HCT116 (cell line): ENCODE data around the gene GPR12. TPM values are rescaled to one million over a fixed set of nuclear protein-coding genes. Genes with fewer than 3 reads are reported as not detected.

Source experiments
- ATAC-seq: fragments of 200-7000 bp; cut with Tn5 transposase; 2 replicates; pipeline ENCODE4 v1.9.1; 2020; ENCODE audit warnings: mild to moderate bottlenecking, moderate library complexity
- BruUV-seq: library from RNA; stranded (reverse); fragments of 400-500 nt; replicated peaks from 2 replicates; lab custom pipeline; 2021; lab: Mats Ljungman, UMichigan
- CTCF ChIA-PET: fragments of 300-600 bp; sonication (Branson Sonifier 250); formaldehyde crosslinking; loops from one replicate; lab custom pipeline; 2021; ENCODE audit warnings: antibody characterized with exemption; lab: Charles Lee
- POLR2A ChIA-PET: fragments of 300-600, 350-600 bp; sonication (Branson Sonifier 250); formaldehyde crosslinking; loops from one replicate; lab custom pipeline; 2021; ENCODE audit warnings: antibody characterized with exemption; lab: Charles Lee
- RAD21 ChIA-PET, 2 experiments: fragments of 300-600 bp; sonication (Branson Sonifier 250); formaldehyde crosslinking; loops; one replicate each; lab custom pipeline; 2023; ENCODE audit warnings: low total read pairs in 2 of 2; ENCODE audit not compliant: uncharacterized antibody in 2 of 2, unreplicated experiment in 2 of 2, low non-redundant PET in 1 of 2; lab: Charles Lee
- DNase-seq: peaks from one replicate; pipeline ENCODE4 v3.0.0-alpha.2; 2010; ENCODE audit warnings: low read depth, low spot score
- H2AFZ ChIP-seq: fragments of 200-600 bp; shearing (Covaris generic), sonication (generic); 2 replicates; pipeline ENCODE4 v1.6.1; 2017; ENCODE audit warnings: low read depth, mixed run types, mixed read lengths, antibody characterized with exemption, low read length; ENCODE audit not compliant: poor library complexity, severe bottlenecking
- H3K27ac ChIP-seq: 2 replicates; pipeline ENCODE4 v1.5.1; 2012; ENCODE audit warnings: low read depth, low read length
- H3K27me3 ChIP-seq: fragments of 200-600 bp; sonication (generic); 2 replicates; pipeline ENCODE4 v1.6.1; 2016; ENCODE audit warnings: mixed run types, low read length, mixed read lengths; ENCODE audit not compliant: insufficient read depth
- H3K36me3 ChIP-seq, 2 experiments: fragments of 200-500 bp in 1 of 2; fragments of 200-600 bp in 1 of 2; sonication (Bioruptor generic) in 1 of 2; sonication (generic) in 1 of 2; 2 replicates each; pipeline versions ENCODE4 v1.5.1 to v1.6.1; 2014 to 2016; ENCODE audit warnings: low read length in 2 of 2, inconsistent platforms in 1 of 2, mixed read lengths in 1 of 2, mixed run types in 1 of 2; ENCODE audit not compliant: insufficient read depth in 2 of 2, control insufficient read depth in 1 of 2
- H3K4me1 ChIP-seq, 2 experiments: fragments of 200-600 bp in 1 of 2; sonication (generic) in 1 of 2; 2 replicates each; pipeline versions ENCODE4 v1.5.1 to v1.6.1; 2012 to 2017; ENCODE audit warnings: low read length in 2 of 2, inconsistent platforms in 1 of 2, mild to moderate bottlenecking in 1 of 2, mixed read lengths in 1 of 2, mixed run types in 1 of 2, moderate library complexity in 1 of 2; ENCODE audit not compliant: insufficient read depth in 2 of 2, control insufficient read depth in 1 of 2
- H3K4me2 ChIP-seq: fragments of 200-600 bp; sonication (generic); 2 replicates; pipeline ENCODE4 v1.6.1; 2017; ENCODE audit warnings: mixed run types, low read length, mixed read lengths
- H3K4me3 ChIP-seq, 2 experiments: fragments of 200-600 bp in 1 of 2; sonication (generic) in 1 of 2; replicated peaks in 1 of 2; 2 replicates each; pipeline ENCODE4 v1.5.1; 2011 to 2016; ENCODE audit warnings: low read length in 2 of 2, control low read depth in 1 of 2, low read depth in 1 of 2, mild to moderate bottlenecking in 1 of 2, mixed read lengths in 1 of 2, mixed run types in 1 of 2
- H3K79me2 ChIP-seq: fragments of 200-600 bp; sonication (generic); 2 replicates; pipeline ENCODE4 v1.6.1; 2017; ENCODE audit warnings: mild to moderate bottlenecking, mixed run types, low read length, moderate library complexity, mixed read lengths; ENCODE audit not compliant: insufficient read depth
- H3K9ac ChIP-seq: fragments of 200-600 bp; sonication (generic); 2 replicates; pipeline ENCODE4 v1.6.1; 2016; ENCODE audit warnings: low read length, mixed read lengths
- H3K9me2 ChIP-seq: fragments of 200-600 bp; sonication (generic), shearing (Covaris generic); 2 replicates; pipeline ENCODE4 v1.6.1; 2017; ENCODE audit warnings: mixed run types, mild to moderate bottlenecking, moderate library complexity; ENCODE audit not compliant: insufficient read depth
- H3K9me3 ChIP-seq, 2 experiments: fragments of 200-500 bp in 1 of 2; fragments of 200-600 bp in 1 of 2; sonication (Bioruptor generic) in 1 of 2; sonication (generic) in 1 of 2; 2 replicates each; pipeline ENCODE4 v1.6.1; 2014 to 2017; ENCODE audit warnings: low read length in 2 of 2, mixed read lengths in 2 of 2, inconsistent platforms in 1 of 2, low read depth in 1 of 2, mild to moderate bottlenecking in 1 of 2, mixed run types in 1 of 2, moderate library complexity in 1 of 2; ENCODE audit not compliant: control insufficient read depth in 1 of 2, insufficient read depth in 1 of 2
- H4K20me1 ChIP-seq: fragments of 200-600 bp; sonication (generic), shearing (Covaris generic); 2 replicates; pipeline ENCODE4 v1.6.1; 2017; ENCODE audit warnings: mixed run types, mild to moderate bottlenecking, moderate library complexity; ENCODE audit not compliant: insufficient read depth
- CBX3 ChIP-seq: IDR thresholded peaks from 2 replicates; pipeline ENCODE4 v1.6.1; 2012; ENCODE audit warnings: low read depth
- CEBPB ChIP-seq: IDR thresholded peaks from 2 replicates; pipeline ENCODE4 v1.6.1; 2012; ENCODE audit warnings: low read depth
- EGR1 ChIP-seq: IDR thresholded peaks from 2 replicates; pipeline ENCODE4 v1.6.1; 2012; ENCODE audit warnings: low read depth
- ELF1 ChIP-seq: IDR thresholded peaks from 2 replicates; pipeline ENCODE4 v1.6.1; 2012; ENCODE audit warnings: low read depth, borderline replicate concordance
- EZH2 ChIP-seq: fragments of 200-600 bp; sonication (generic); IDR thresholded peaks from 2 replicates; pipeline ENCODE4 v1.6.1; 2017; ENCODE audit warnings: antibody characterized with exemption, mixed run types
- EZH2phosphoT487 ChIP-seq: fragments of 200-600 bp; IDR thresholded peaks from 2 replicates; pipeline ENCODE4 v1.6.1; 2018; ENCODE audit warnings: antibody characterized with exemption, borderline replicate concordance
- FOSL1 ChIP-seq: IDR thresholded peaks from 2 replicates; pipeline ENCODE4 v1.6.1; 2012; ENCODE audit warnings: low read depth
- JUND ChIP-seq: IDR thresholded peaks from 2 replicates; pipeline ENCODE4 v1.6.1; 2012
- POLR2AphosphoS5 ChIP-seq: IDR thresholded peaks from 2 replicates; pipeline ENCODE4 v1.6.1; 2011; ENCODE audit warnings: mild to moderate bottlenecking, low read depth, low read length, moderate library complexity
- RAD21 ChIP-seq: IDR thresholded peaks from 2 replicates; pipeline ENCODE4 v1.6.1; 2012; ENCODE audit warnings: low read depth, mild to moderate bottlenecking
- SIN3A ChIP-seq: IDR thresholded peaks from 2 replicates; pipeline ENCODE4 v1.6.1; 2012; ENCODE audit warnings: low read depth
- SP1 ChIP-seq: IDR thresholded peaks from 2 replicates; pipeline ENCODE4 v1.6.1; 2012; ENCODE audit warnings: low read depth
- SRF ChIP-seq: IDR thresholded peaks from 2 replicates; pipeline ENCODE4 v1.6.1; 2012; ENCODE audit warnings: low read depth
- TCF7L2 ChIP-seq: IDR thresholded peaks from 2 replicates; pipeline ENCODE4 v1.7.0; 2011; ENCODE audit warnings: borderline replicate concordance, inconsistent platforms; ENCODE audit not compliant: insufficient read depth, insufficient read length; ENCODE audit errors: extremely low read depth
- ZNF274 ChIP-seq: fragments of 200-500 bp; sonication (Bioruptor generic); IDR thresholded peaks from 2 replicates; pipeline ENCODE4 v1.6.1; 2014; ENCODE audit warnings: mild to moderate bottlenecking, low read depth, low read length, inconsistent platforms
- intact Hi-C: fragments of 100-400 bp; cut with micrococcal nuclease; formaldehyde crosslinking; loops from 2 replicates; pipeline ENCODE4 v1.10.0; 2022
- total RNA-seq: library from RNA; stranded (reverse); gene quantifications from one replicate; pipeline ENCODE4 v1.2.1, GENCODE V29; 2021; ENCODE audit not compliant: unreplicated experiment
- TF ChIP-seq, protein P1 (sequence below): IDR thresholded peaks from 2 replicates; pipeline ENCODE4 v1.6.1; 2012

GPR12 gene
- total RNA-seq, 1 experiment from 2014 or later: not detected

DNA sequence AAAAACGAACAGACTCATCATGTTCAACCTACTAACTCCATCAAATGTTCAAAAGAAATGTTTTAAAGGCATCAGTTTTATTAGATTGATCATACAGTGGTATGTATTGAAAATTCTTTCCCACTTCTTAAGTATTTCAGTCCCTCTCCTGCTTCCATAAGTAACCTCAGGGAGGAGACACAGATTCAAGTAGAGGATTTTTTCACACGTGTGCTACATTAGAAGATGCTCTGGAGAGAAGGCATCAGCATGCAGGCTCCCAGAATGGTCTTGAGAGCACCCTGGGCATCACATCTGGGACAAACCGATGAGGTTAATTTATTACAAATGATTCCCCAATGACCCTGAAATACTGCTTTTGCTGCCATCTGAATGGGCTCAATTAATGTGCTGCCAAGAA is 3.6 kb downstream of the GPR12 start:
- Histone ChIP-seq H3K36me3 (no peaks in the 10 kb centered on the region), H4K20me1 (no peaks in the 10 kb centered on the region), H3K4me1 (no peaks in the 10 kb centered on the region), H3K27me3 (peaks cover 52% of the 10 kb centered on the region), H2AFZ (no peak overlapping the region), H3K27ac (no peak overlapping the region)
- intact Hi-C loops: no loop called here
- RAD21 ChIA-PET: no interaction called here
- TF ChIP-seq FOSL1: no peak
- no peak for TF ChIP-seq TCF7L2
- TF ChIP-seq SIN3A: no peak
- no peak for TF ChIP-seq ZNF274
- TF ChIP-seq SRF: no peak
- no peak for TF ChIP-seq CEBPB
- no peak for TF ChIP-seq ELF1
- TF ChIP-seq SP1: no peak
- TF ChIP-seq POLR2AphosphoS5: no peak
- TF ChIP-seq EGR1: no peak
- no peak for TF ChIP-seq CBX3
- TF ChIP-seq EZH2: no peak
- TF ChIP-seq JUND: no peak
- TF ChIP-seq EZH2phosphoT487: no peak
- TF ChIP-seq, protein P1, sequence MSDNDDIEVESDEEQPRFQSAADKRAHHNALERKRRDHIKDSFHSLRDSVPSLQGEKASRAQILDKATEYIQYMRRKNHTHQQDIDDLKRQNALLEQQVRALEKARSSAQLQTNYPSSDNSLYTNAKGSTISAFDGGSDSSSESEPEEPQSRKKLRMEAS: no peak
- no peak for TF ChIP-seq RAD21
- TF ChIP-seq, all 23 proteins: peak for 0
- POLR2A ChIA-PET: no interaction called here
- H3K9me3 ChIP-seq: no peaks in the 10 kb centered on the region
- no peak overlapping the region for H3K9ac ChIP-seq
- no TSS peak for BruUV-seq
- H3K4me2 ChIP-seq: no peak overlapping the region
- no peak for DNase-seq
- no peaks in the 10 kb centered on the region for H3K9me2 ChIP-seq
- H3K4me3 ChIP-seq: no peak overlapping the region
- no peaks in the 10 kb centered on the region for H3K79me2 ChIP-seq
- CTCF ChIA-PET: no interaction called here
- ATAC-seq: no peak
